HEK293 (cell line): Measurements from ENCODE around the gene ALOX5.

Experiments
- CTCF ChIA-PET: fragments of 350-600 bp; formaldehyde crosslinking; extraction: SDS; loops from one replicate; lab custom pipeline; 2021; ENCODE audit warnings: antibody characterized with exemption; lab: Yijun Ruan, JAX
- POLR2A ChIA-PET: fragments of 300-600 bp; formaldehyde crosslinking; extraction: SDS; loops from one replicate; lab custom pipeline; 2020; ENCODE audit warnings: antibody characterized with exemption, inconsistent platforms; lab: Yijun Ruan, JAX
- H3K27ac ChIP-seq: fragments of 200-500 bp; sonication (Bioruptor generic); 2 replicates; pipeline ENCODE4 v1.5.1; 2014; ENCODE audit warnings: low read depth, low read length, control low read depth, inconsistent platforms; ENCODE audit errors: extremely low read depth
- H3K36me3 ChIP-seq, 2 experiments: fragments of 200-500 bp in 1 of 2; sonication (Bioruptor generic) in 1 of 2; 1 replicate in 1 of 2; 2 replicates in 1 of 2; pipeline ENCODE4 v1.5.1; 2014 to 2017; ENCODE audit warnings: inconsistent platforms in 2 of 2, low read length in 2 of 2; ENCODE audit not compliant: control insufficient read depth in 2 of 2, insufficient read depth in 1 of 2
- H3K4me1 ChIP-seq: fragments of 200-500 bp; sonication (Bioruptor generic); 2 replicates; pipeline ENCODE4 v1.5.1; 2014; ENCODE audit warnings: mild to moderate bottlenecking, low read length, inconsistent platforms; ENCODE audit not compliant: control insufficient read depth, insufficient read depth
- H3K4me3 ChIP-seq: 2 replicates; pipeline ENCODE4 v1.5.1; 2011; ENCODE audit warnings: low read depth, mild to moderate bottlenecking, control low read depth, low read length, moderate library complexity
- H3K9me3 ChIP-seq: fragments of 200-500 bp; sonication (Bioruptor generic); 2 replicates; pipeline ENCODE4 v1.5.1; 2014; ENCODE audit warnings: low read depth, low read length, inconsistent platforms; ENCODE audit not compliant: control insufficient read depth, insufficient read depth
- AEBP2 ChIP-seq: fragments of 450-650 bp; formaldehyde crosslinking; IDR thresholded peaks from 2 replicates; pipeline ENCODE4 v1.5.1; 2016; ENCODE audit warnings: missing biosample characterization, missing genetic modification characterization, borderline replicate concordance
- HOXA7 ChIP-seq: sonication (generic); formaldehyde crosslinking; IDR thresholded peaks from 2 replicates; pipeline ENCODE4 v1.8.1; 2022; ENCODE audit warnings: missing genetic modification reagents, borderline replicate concordance
- IKZF3 ChIP-seq: fragments of 450-650 bp; IDR thresholded peaks from 2 replicates; pipeline ENCODE4 v1.5.0; 2018; ENCODE audit warnings: missing biosample characterization, mild to moderate bottlenecking, missing genetic modification characterization, moderate library complexity
- MYNN ChIP-seq: fragments of 450-650 bp; formaldehyde crosslinking; IDR thresholded peaks from 2 replicates; pipeline ENCODE4 v1.5.1; 2016; ENCODE audit warnings: missing biosample characterization, missing genetic modification characterization, borderline replicate concordance
- PRDM2 ChIP-seq: fragments of 450-650 bp; formaldehyde crosslinking; IDR thresholded peaks from 2 replicates; pipeline ENCODE4 v1.5.1; 2016; ENCODE audit warnings: missing biosample characterization, missing genetic modification characterization, borderline replicate concordance
- PRDM6 ChIP-seq: fragments of 450-650 bp; formaldehyde crosslinking; IDR thresholded peaks from 2 replicates; pipeline ENCODE4 v1.5.1; 2017; ENCODE audit warnings: missing biosample characterization, missing genetic modification characterization
- REPIN1 ChIP-seq: fragments of 450-650 bp; formaldehyde crosslinking; IDR thresholded peaks from 2 replicates; pipeline ENCODE4 v1.5.1; 2017; ENCODE audit warnings: missing biosample characterization, missing genetic modification characterization, low read depth
- SP7 ChIP-seq: fragments of 450-650 bp; formaldehyde crosslinking; IDR thresholded peaks from 2 replicates; pipeline ENCODE4 v1.5.1; 2016; ENCODE audit warnings: missing biosample characterization, missing genetic modification characterization
- TSHZ1 ChIP-seq: fragments of 450-650 bp; formaldehyde crosslinking; IDR thresholded peaks from 2 replicates; pipeline ENCODE4 v1.5.1; 2016; ENCODE audit warnings: missing biosample characterization, missing genetic modification characterization, borderline replicate concordance
- ZBTB48 ChIP-seq: fragments of 450-650 bp; formaldehyde crosslinking; IDR thresholded peaks from 2 replicates; pipeline ENCODE4 v1.5.1; 2016; ENCODE audit warnings: missing biosample characterization, missing genetic modification characterization
- ZNF10 ChIP-seq: fragments of 450-650 bp; formaldehyde crosslinking; IDR thresholded peaks from 2 replicates; pipeline ENCODE4 v1.5.1; 2017; ENCODE audit warnings: missing biosample characterization, missing genetic modification characterization
- ZNF302 ChIP-seq: fragments of 450-650 bp; formaldehyde crosslinking; IDR thresholded peaks from 2 replicates; pipeline ENCODE4 v1.5.1; 2016; ENCODE audit warnings: missing biosample characterization, missing genetic modification characterization, low read depth
- ZNF416 ChIP-seq: fragments of 450-650 bp; formaldehyde crosslinking; IDR thresholded peaks from 2 replicates; pipeline ENCODE4 v1.5.1; 2016; ENCODE audit warnings: missing biosample characterization, missing genetic modification characterization
- ZNF510 ChIP-seq: fragments of 450-650 bp; formaldehyde crosslinking; IDR thresholded peaks from 2 replicates; pipeline ENCODE4 v1.5.1; 2018; ENCODE audit warnings: mild to moderate bottlenecking, missing genetic modification characterization, missing biosample characterization; ENCODE audit not compliant: insufficient replicate concordance
- ZNF521 ChIP-seq: fragments of 450-650 bp; formaldehyde crosslinking; IDR thresholded peaks from 2 replicates; pipeline ENCODE4 v1.5.1; 2017; ENCODE audit warnings: missing biosample characterization, mild to moderate bottlenecking, missing genetic modification characterization
- ZNF645 ChIP-seq: fragments of 450-650 bp; formaldehyde crosslinking; IDR thresholded peaks from 2 replicates; pipeline ENCODE4; 2016; ENCODE audit warnings: missing biosample characterization, missing genetic modification characterization
- ZNF76 ChIP-seq: fragments of 450-650 bp; formaldehyde crosslinking; IDR thresholded peaks from 2 replicates; pipeline ENCODE4; 2016; ENCODE audit warnings: low read depth, missing biosample characterization, missing genetic modification characterization, borderline replicate concordance
- ZNF768 ChIP-seq: fragments of 450-650 bp; formaldehyde crosslinking; IDR thresholded peaks from 2 replicates; pipeline ENCODE4 v1.5.1; 2018; ENCODE audit warnings: missing biosample characterization, mild to moderate bottlenecking, missing genetic modification characterization

The ALOX5 gene

GRCh38 chr10:45380903-45381620 lies 7.0 kb downstream of the ALOX5 start (continued):
- TF ChIP-seq TSHZ1: no peak
- no peak for TF ChIP-seq PRDM2 (tag by site-specific recombination)
- TF ChIP-seq ZNF768: no peak

- Histone ChIP-seq H3K9me3 (no peaks in the 10 kb centered on the region), H3K27ac (no peak overlapping the region), H3K36me3 (peaks cover 0 to 11% of the 10 kb centered on the region in 2 experiments; a peak in 1 of 3 replicates), H3K4me3 (no peak overlapping the region), H3K4me1 (no peaks in the 10 kb centered on the region)
- TF ChIP-seq PRDM6 (tag by site-specific recombination): no peak
- no peak for TF ChIP-seq HOXA7 (CRISPR knock-in tag)
- no peak for TF ChIP-seq ZNF645 (tag by site-specific recombination)
- TF ChIP-seq IKZF3 (tag by site-specific recombination): no peak
- no peak for TF ChIP-seq MYNN (tag by site-specific recombination)
- TF ChIP-seq AEBP2: no peak
- TF ChIP-seq ZBTB48 (tag by site-specific recombination): no peak
- no peak for TF ChIP-seq ZNF510 (tag by site-specific recombination)
- TF ChIP-seq ZNF416 (tag by site-specific recombination): no peak
- TF ChIP-seq ZNF521: no peak
- TF ChIP-seq REPIN1 (tag by site-specific recombination): no peak
- TF ChIP-seq ZNF302 (tag by site-specific recombination): no peak
- no peak for TF ChIP-seq ZNF76
- TF ChIP-seq ZNF10 (tag by site-specific recombination): no peak
- no peak for TF ChIP-seq SP7 (tag by site-specific recombination)
- CTCF ChIA-PET: no interaction called here
- POLR2A ChIA-PET: no interaction called here
Observed at GRCh38 chr10:45382591-45382990, 8.6 kb downstream of the ALOX5 start.
